Occipital lobe (tissue), 2 donors: ENCODE results near the gene C1QTNF5. TPM values are rescaled to one million over a fixed set of nuclear protein-coding genes. Genes with fewer than 3 reads are reported as not detected.
A peak's percentile ranks its signal among the peaks of the same experiment; 100 is the strongest.

Source experiments
- DNase-seq: peaks from one replicate; lab custom pipeline; 2025; lab: John Stamatoyannopoulos, UW
- total RNA-seq: library from RNA; depleted of rRNA; stranded (reverse); fragments of >200 nt; gene quantifications from one replicate; pipeline ENCODE4 v1.2.3, GENCODE V29; 2014

C1QTNF5 gene
- total RNA-seq, 1 donor from 2014 or later: 4.2 TPM

- no peak for DNase-seq
These were observed 22.2 kb downstream of the C1QTNF5 start for GRCh38 chr11:119318240-119319135.

GRCh38 chr11:119317592-119318239 lies 23.0 kb downstream of the C1QTNF5 start:
- no peak for DNase-seq

DNA sequence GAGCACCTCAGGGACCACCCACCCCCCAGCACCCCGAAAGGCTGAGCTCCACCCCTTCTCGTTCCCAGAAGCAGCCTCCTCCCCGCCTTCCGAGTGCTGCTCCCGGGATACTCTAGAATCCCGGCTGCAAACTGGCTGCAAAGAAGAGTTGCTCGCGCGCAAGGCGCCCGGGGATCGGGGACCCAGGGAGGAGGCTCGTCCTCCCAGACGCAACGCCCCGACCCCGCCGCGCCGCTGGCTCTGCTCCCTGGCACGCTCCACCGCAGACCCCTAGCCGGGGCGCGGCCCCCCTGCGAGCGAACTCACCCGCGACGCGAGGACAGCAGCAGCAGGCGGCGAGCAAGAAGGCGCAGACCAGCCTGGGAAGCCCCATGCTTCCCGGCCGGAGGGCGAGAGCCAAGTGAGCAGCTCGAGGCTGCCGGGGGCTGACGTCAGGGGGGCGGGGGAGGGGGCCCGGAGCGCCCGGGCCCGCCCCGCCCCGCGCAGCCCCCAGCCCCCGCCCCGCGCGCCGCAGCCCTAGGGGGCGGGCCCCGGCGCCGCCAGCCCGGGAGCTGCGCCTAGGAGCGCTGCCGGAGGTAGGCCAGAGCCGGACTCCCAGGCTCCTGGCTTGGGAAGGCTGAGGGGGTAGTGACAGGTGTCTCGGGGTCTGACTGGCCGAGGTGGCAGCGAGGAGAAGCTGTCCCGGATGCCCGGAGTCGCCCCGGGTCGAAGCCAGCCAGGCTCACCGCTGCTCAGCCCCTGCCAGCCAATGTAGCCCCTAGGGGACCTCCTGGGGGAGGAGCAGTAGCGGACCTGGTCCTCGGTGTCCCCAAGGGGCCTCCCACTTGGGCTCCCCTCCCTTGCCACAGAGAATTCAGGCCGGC lies 23.7 kb downstream of the C1QTNF5 start, which contains the start of gene MCAM:
Gene MCAM (minus strand): TSS at position 402 of the 863 bp plus-strand sequence. CDS start 29 bp downstream, at position 373.
- no peak for DNase-seq

DNA sequence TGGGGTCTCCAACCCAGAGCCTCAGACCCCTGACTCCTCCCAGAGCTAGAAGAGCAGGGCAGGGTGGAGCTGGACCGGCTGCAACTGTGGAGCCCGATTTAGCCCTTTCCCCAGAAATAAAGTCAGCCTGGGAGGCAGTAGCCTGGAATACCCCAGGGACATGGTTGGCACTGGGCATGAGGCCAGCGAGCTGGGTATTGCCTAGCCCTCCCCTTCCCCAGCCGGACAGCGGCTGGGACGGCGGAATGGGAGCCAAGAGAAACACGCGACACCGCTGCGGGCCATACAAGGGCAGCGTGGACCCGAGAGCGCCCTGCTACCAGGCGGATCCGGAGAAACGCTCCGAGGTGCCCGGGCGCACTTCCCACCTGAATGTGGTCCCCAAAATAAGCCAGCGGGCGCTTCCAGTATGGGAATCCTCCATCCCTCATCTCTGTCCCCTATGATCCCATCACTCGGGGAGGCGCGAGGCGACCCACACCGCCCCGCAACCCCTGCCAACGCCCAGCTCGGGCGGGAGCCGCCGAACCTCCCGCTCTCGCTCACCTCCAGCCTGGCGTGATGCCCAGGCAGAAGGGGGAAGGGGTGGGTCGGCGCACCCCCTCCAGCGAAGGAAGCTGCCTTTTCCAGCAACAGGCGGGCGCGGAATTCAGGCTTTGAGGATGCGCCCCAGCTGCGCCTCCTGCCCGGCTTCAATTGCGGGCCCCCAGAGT lies 24.5 kb downstream of the C1QTNF5 start:
- peak; percentile 58 for DNase-seq

DNA sequence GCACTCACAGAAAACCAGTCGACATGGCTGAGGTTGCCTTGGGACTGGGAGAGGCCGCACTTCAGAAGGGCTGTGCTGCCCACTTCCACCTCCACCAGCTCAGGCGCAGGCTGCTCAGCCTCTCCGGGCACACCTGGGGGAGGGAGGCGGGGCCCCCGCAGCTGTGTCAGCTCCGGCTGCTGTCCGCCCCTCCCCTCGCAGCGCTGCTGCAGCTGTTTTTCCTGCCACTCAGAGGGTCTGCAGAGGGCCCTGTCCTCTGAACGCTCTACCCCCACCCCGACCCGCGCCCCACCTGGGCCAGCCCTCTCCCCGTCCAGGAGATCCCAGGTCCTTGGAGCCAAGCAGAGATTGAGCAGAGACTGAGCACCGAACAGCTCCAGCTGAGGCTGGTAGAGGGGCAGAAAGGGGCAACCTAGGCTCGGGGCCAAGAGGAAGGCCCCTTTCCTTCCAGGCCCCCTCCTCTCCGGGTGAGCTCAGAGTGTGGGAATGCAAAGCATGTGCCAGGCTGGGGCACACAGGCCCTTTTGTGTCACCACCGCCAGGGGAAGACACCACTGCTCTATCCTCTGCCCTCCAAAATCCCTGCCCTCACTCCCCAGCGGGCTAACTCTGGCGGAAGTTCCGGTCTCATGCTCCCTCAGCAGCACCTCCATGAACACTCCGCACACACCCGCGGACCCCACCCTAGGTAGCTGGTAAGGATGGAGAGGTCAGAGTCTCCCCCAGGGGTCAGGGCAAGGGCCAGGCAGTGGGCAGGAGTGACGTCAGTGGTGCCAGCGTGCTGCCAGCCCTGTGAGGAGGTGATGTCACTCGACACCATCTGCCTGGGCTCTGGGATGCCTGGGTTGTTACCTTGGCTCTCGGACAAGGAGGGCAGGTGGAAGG lies 25.3 kb downstream of the C1QTNF5 start:
- no peak for DNase-seq

- DNase-seq: no peak
These were observed 26.0 kb downstream of the C1QTNF5 start for GRCh38 chr11:119314726-119315125.

DNA sequence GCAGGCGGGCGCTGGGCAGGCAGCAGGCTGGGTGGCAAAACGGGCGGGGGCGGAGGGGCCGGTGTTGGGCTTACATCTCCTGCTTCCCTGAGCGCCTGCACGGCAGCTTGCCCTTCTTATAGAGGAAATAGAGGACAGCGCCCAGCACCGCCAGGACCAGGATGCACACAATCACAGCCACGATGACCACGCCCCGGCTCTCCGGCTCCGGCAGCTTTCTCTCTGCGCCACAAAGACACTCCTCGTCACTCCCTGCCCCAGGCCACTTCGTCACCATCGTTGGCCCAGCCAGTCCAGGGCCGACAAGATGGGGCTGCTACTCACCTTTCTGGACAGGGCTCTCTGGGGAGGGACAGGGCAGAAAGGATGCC lies 30.0 kb downstream of the C1QTNF5 start:
- DNase-seq: no peak

- no peak for DNase-seq
These were observed 30.6 kb downstream of the C1QTNF5 start for GRCh38 chr11:119309953-119310681.

- no peak for DNase-seq
These were observed 31.3 kb downstream of the C1QTNF5 start for GRCh38 chr11:119309411-119309810.

GRCh38 chr11:119307974-119308373 lies 32.7 kb downstream of the C1QTNF5 start:
- no peak for DNase-seq

GRCh38 chr11:119307219-119307618 lies 33.5 kb downstream of the C1QTNF5 start:
- no peak for DNase-seq

GRCh38 chr11:119306373-119306890 lies 34.3 kb downstream of the C1QTNF5 start:
- DNase-seq: no peak

DNA sequence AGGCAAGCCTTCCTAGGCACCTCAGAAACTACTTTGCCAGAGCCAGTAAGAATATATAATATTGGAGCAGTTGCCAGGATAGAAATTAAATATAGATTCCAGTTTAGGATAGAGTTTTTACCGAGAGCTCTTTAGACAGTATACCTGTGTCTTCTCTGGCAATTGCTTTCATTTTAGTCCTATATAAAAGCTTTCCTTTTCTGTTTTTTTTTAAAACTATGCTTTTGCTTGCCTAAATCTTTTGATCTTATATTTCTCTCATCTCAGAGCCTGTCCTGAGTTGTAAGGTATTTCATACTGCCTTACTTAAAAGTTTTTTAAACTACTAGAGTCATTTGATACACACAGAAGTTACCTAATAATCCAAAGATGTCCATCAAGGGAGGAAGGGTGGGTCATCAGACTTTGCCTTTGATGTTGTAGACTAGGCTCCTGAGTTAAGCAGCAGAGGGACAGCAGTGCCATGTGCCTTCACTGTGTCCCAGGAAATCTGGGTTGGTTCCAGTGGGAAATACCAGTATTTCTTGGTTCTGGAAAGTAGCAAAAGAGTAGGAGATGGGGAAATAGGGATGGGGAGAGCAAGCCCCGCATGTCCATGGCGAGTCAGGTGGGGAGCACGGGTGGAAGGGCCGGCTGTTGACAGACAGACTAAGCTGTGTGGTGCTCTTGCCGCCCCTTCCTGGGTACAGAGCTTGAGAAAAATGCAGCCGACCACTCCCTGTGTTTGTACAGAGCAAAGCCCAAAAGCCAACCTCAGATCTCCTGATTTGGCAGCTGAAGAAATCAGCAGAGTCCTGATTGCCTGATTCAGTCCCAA lies 34.9 kb downstream of the C1QTNF5 start:
- no peak for DNase-seq

GRCh38 chr11:119303227-119303718 lies 37.4 kb downstream of the C1QTNF5 start:
- no peak for DNase-seq

DNA sequence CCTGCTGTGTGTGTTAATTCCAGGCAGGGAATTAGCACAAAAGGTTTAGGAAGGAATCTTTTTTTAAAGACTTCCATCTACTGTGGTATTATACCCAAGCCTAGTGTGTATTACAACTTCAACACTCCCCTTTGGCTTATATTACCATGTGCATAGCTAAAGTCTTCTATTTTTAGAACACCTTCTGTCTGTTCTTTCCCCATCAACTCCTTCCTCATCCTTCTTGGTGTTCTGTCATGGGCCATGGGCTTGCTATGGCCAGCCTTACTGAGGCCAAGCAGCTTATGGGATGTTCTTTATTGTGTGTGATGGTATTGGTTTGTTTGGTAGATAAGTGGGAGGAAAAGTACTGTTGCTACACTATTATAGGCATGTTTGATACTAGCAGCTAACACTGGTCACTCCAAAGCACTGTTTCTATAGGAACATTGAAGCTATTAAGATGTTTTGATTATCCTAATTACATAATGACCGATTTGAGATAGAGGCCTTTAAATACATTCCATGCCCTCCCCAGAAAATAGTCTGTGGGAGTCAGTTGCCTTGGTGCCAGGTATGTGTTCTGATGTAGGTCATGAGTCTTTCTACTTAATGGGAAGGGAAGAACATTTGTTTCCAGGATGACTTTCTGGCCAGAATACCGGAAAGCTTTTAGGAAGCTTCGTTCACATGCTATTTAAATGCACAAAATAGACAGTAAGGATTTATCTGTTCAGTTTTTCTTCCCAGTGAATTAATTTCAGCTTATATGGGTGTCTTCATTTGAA lies 40.3 kb downstream of the C1QTNF5 start:
- DNase-seq: no peak

- no peak for DNase-seq
These were observed 41.3 kb downstream of the C1QTNF5 start for GRCh38 chr11:119299416-119299815.

DNA sequence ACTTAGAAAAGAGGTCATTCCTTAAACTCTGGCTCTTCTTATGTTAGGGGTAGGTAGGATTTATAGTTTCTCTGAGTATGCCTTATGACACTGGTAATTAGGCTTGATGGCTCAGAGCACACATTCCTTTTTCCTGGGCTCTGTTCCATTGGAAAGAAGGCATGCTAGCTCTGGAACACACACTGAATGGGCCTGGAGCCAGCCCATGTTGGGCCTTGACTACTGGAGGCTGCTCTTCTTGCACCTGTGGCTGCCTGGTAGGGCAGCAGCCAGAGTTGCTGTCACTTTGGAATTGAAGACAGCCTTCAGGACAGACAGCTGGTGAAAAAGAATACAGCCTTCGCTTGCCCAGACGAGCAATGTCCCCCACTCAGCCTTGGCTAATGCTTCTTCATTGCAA lies 42.0 kb downstream of the C1QTNF5 start:
- no peak for DNase-seq
